Ovary (tissue), 9 donors: Measurements from ENCODE around the gene FOCAD. TPM values are rescaled to one million over a fixed set of nuclear protein-coding genes. Genes with fewer than 3 reads are reported as not detected.

Experiments used
- DNase-seq, 5 donors: peaks; one replicate each; pipeline ENCODE4 v3.0.0-alpha.2; 2019 to 2020
- H3K27ac ChIP-seq, 2 donors: fragments of 200-600 bp; one replicate each; pipeline versions ENCODE4 v1.5.1 to v1.8.0; 2019 to 2022
- H3K27me3 ChIP-seq: fragments of 200-600 bp; one replicate; pipeline ENCODE4 v1.8.0; 2022
- H3K36me3 ChIP-seq: fragments of 200-600 bp; sonication (generic); one replicate; pipeline ENCODE4 v1.5.1; 2019
- H3K4me1 ChIP-seq: one replicate; pipeline ENCODE4 v1.8.1; 2013; ENCODE audit warnings: mild to moderate bottlenecking, moderate library complexity; ENCODE audit not compliant: insufficient read depth
- H3K4me3 ChIP-seq: fragments of 200-600 bp; sonication (generic); one replicate; pipeline ENCODE4 v1.5.1; 2017
- H3K9me3 ChIP-seq, 2 donors: fragments of 200-600 bp in 1 of 2; sonication (generic) in 1 of 2; one replicate each; pipeline versions ENCODE4 v1.5.1 to v1.8.1; 2013 to 2019; ENCODE audit warnings: mild to moderate bottlenecking in 1 of 2, moderate library complexity in 1 of 2
- CTCF ChIP-seq, 3 donors: fragments of 450-650 bp in 2 of 3; fragments of 200-600 bp in 1 of 3; IDR thresholded peaks; one replicate each; pipeline versions ENCODE4 v1.5.1 to v1.8.0; 2016 to 2022; ENCODE audit warnings: antibody characterized with exemption in 3 of 3, mild to moderate bottlenecking in 1 of 3
- EP300 ChIP-seq: sonication (generic); formaldehyde crosslinking; IDR thresholded peaks from one replicate; pipeline ENCODE4 v1.6.1; 2017; ENCODE audit warnings: antibody characterized with exemption
- POLR2A ChIP-seq: fragments of 450-650 bp; IDR thresholded peaks from one replicate; pipeline ENCODE4 v1.6.1; 2017; ENCODE audit warnings: antibody characterized with exemption, mild to moderate bottlenecking, moderate library complexity
- WGBS, 3 donors: extraction: QIAGEN DNeasy Blood & Tissue Kit in 1 of 3; methylation state at CpG; one replicate each; pipeline versions ENCODE4 v1.1.5 to v1.1.7; 2013 to 2017; 5-methylcytosine and 5-hydroxymethylcytosine counted together
- intact Hi-C, 4 donors: fragments of 100-400 bp; cut with DNase I; formaldehyde crosslinking; loops; one replicate each; pipeline versions ENCODE4 v1.11.0 to v1.15.1; 2022 to 2023
- polyA plus RNA-seq, 2 donors: library from polyadenylated mRNA; stranded (reverse); fragments of 200-250 nt in 1 of 2; fragments of 350-450 nt in 1 of 2; fragmentation: Illumina TruSeq in 1 of 2; extraction: RNeasy Lipid Tissue Mini Kit (QIAGEN cat#74804) in 1 of 2; gene quantifications; one replicate each; pipeline ENCODE4 v1.2.3, GENCODE V29; 2013 to 2014
- total RNA-seq, 7 donors: library from RNA; depleted of rRNA in 2 of 7; stranded (reverse); fragments of >200 nt in 2 of 7; fragmentation: NEBNext Ultra II Directional in 3 of 7; extraction: Animal tissue kit (Norgen Biotek cat#: 25700) in 3 of 7; gene quantifications; one replicate each; pipeline versions ENCODE4 v1.1.0 to v1.2.4, GENCODE V29; 2016 to 2023
- donor health status: DM: no; HTN: no; CAD: no; lungs with moderate emphysema.
- donor health status: DM: no; HTN: no; CAD: no.
- donor health status: Bipolar disorder and iron deficiency.
- donor health status: DM: yes; HTN: yes; CAD: no.
- donor health status: DM: no; HTN: no; CAD: no.
- donor health status: DM: yes; HTN: yes; CAD: no.

FOCAD gene
- total and polyA plus RNA-seq, 9 donors: 5.4 to 39.2 (median 22.2) TPM

- 0 to 10% (median 3%) methylated on average over 2 of the region's 2 CpGs for WGBS, 3 donors
These were observed 297.4 kb downstream of the FOCAD start for GRCh38 chr9:20981486-20981885.

GRCh38 chr9:20984506-20984905 is 300.4 kb downstream of the FOCAD start:
- WGBS, 3 donors: 10 to 24% (median 13%) methylated on average over 3 of the region's 3 CpGs
- H3K4me3 ChIP-seq: no peak overlapping the region
- intact Hi-C loops: no loop called here
- no peak for DNase-seq
- peaks cover 8% of the 10 kb centered on the region for H3K4me1 ChIP-seq
- H3K27me3 ChIP-seq: no peaks in the 10 kb centered on the region
- H3K36me3 ChIP-seq: no peaks in the 10 kb centered on the region
- H3K27ac ChIP-seq: no peak overlapping the region
- no peaks in the 10 kb centered on the region for H3K9me3 ChIP-seq
- no peak for TF ChIP-seq POLR2A
- no peak for TF ChIP-seq CTCF (IDR thresholded peaks at IDR 0.05)
- TF ChIP-seq EP300: no peak

More at GRCh38 chr9:20981486-20981885, 297.4 kb downstream of the FOCAD start:
- intact Hi-C loops: no loop called here
- no peak overlapping the region for H3K4me3 ChIP-seq
- H3K36me3 ChIP-seq: no peaks in the 10 kb centered on the region
- TF ChIP-seq EP300: no peak
- peak in 1 of 5 donors; percentile 16 for DNase-seq
- no peaks in the 10 kb centered on the region for H3K9me3 ChIP-seq
- no peaks in the 10 kb centered on the region for H3K27me3 ChIP-seq
- H3K27ac ChIP-seq: peak overlapping the region in 1 of 2 donors; percentile 31
- peaks cover 8% of the 10 kb centered on the region for H3K4me1 ChIP-seq

GRCh38 chr9:20985851-20986600 is 302.0 kb downstream of the FOCAD start:
- Histone ChIP-seq H3K36me3 (no peaks in the 10 kb centered on the region), H3K27me3 (no peaks in the 10 kb centered on the region), H3K4me3 (no peak overlapping the region), H3K9me3 (no peaks in the 10 kb centered on the region), H3K4me1 (peaks cover 7% of the 10 kb centered on the region), H3K27ac (no peak overlapping the region)
- intact Hi-C loops: no loop called here
- WGBS, 3 donors: 45 to 74% (median 58%) methylated on average over 6 of the region's 6 CpGs
- DNase-seq: no peak
- TF ChIP-seq EP300 (no peak), POLR2A (no peak), CTCF (IDR thresholded peaks at IDR 0.05) (no peak)

- intact Hi-C loops: no loop called here
- Histone ChIP-seq H3K9me3 (no peaks in the 10 kb centered on the region), H3K4me1 (peaks cover 3% of the 10 kb centered on the region), H3K36me3 (no peaks in the 10 kb centered on the region), H3K4me3 (no peak overlapping the region), H3K27ac (no peak overlapping the region), H3K27me3 (no peaks in the 10 kb centered on the region)
- TF ChIP-seq EP300: no peak
- no peak for TF ChIP-seq CTCF (IDR thresholded peaks at IDR 0.05)
- no peak for TF ChIP-seq POLR2A
- WGBS, 3 donors: 67 to 73% (median 73%) methylated on average over 1 of the region's 1 CpG
- DNase-seq: no peak
These were observed 303.5 kb downstream of the FOCAD start for GRCh38 chr9:20987521-20987920.

- no peak for DNase-seq
- Histone ChIP-seq H3K4me1 (peaks cover 3% of the 10 kb centered on the region), H3K27ac (no peak overlapping the region), H3K27me3 (no peaks in the 10 kb centered on the region), H3K9me3 (no peaks in the 10 kb centered on the region), H3K36me3 (no peaks in the 10 kb centered on the region), H3K4me3 (no peak overlapping the region)
- TF ChIP-seq POLR2A (no peak), EP300 (no peak), CTCF (IDR thresholded peaks at IDR 0.05) (no peak)
- intact Hi-C loops: no loop called here
- 85 to 93% (median 90%) methylated on average over 3 of the region's 3 CpGs for WGBS, 3 donors
These were observed 304.0 kb downstream of the FOCAD start for GRCh38 chr9:20988061-20988460.
